T-helper 2 cell treated with Interferon-gamma antibody and Interleukin-4, amounts not matched to agents 5 μg/mL and 100 μg/mL, for 36 hours (primary cell): Measurements from ENCODE around the gene RAD51B.
A peak's percentile ranks its signal among the peaks of the same experiment; 100 is the strongest.
"Not testable (repeated sequence)": the region's sequence is repeated elsewhere in the genome, so short reads cannot be mapped to it uniquely, and the experiment has no call there.

Source experiments
- DNase-seq: peaks from one replicate; pipeline ENCODE4 v3.0.0; 2021; ENCODE audit warnings: low spot score
- H3K27ac Mint-ChIP-seq: one replicate; pipeline ENCODE4 v1.8.0; 2021; ENCODE audit warnings: mild to moderate bottlenecking, mixed read lengths
- H3K27me3 Mint-ChIP-seq: one replicate; pipeline ENCODE4 v1.8.0; 2021; ENCODE audit warnings: low read depth, mixed read lengths
- H3K36me3 Mint-ChIP-seq: one replicate; pipeline ENCODE4 v1.8.0; 2021; ENCODE audit warnings: low read depth, mixed read lengths
- H3K4me1 Mint-ChIP-seq: one replicate; pipeline ENCODE4 v1.8.0; 2021; ENCODE audit warnings: low read depth, mixed read lengths
- H3K4me3 Mint-ChIP-seq: one replicate; pipeline ENCODE4 v1.8.0; 2022; ENCODE audit warnings: mild to moderate bottlenecking, moderate library complexity, mixed read lengths
- H3K9me3 Mint-ChIP-seq: one replicate; pipeline ENCODE4 v1.8.0; 2021; ENCODE audit warnings: mixed read lengths

The RAD51B gene

DNA sequence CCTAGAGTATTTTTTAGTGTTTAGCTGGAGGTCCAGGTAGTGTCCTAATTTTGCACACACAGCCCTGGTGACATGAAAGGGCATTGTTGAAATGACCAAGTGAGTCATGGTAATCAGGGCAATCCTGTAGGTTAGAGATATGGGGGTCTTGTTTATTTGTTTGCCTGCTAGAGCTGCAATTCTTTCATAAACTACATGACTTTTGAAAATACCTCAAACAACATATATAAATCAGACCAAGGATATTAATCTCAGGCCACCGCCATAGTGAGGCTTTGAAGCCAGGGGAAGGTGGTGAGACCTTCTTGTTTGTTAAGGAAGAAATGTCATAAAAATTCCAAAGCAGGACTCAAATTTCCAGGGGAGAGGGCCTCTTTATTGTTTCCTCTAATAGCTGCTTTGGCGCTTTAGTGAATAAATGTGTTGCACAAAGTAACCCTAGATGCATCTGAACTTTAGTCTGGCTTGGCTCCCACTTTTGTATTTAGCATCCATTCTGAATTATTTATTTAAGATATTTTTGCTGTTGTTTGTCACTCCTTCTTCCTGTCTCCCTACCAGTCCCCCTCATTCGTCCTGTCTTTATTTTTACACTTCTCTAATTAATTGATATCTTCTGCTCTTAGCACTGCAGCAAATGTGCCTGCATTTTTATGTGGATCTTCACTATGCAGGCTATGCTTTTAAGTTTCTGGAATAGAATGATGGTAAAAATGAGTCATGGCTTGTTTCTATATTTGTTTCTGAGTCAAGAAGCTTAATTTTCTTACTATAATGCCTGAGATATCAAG lies 430.3 kb downstream of the RAD51B start:
- Mint-ChIP-seq H3K27ac (no peak overlapping the region), H3K27me3 (peaks cover 4% of the 10 kb centered on the region), H3K4me3 (no peak overlapping the region), H3K4me1 (peaks cover 5% of the 10 kb centered on the region), H3K36me3 (no peaks in the 10 kb centered on the region), H3K9me3 (no peaks in the 10 kb centered on the region)
- DNase-seq = no peak

DNA sequence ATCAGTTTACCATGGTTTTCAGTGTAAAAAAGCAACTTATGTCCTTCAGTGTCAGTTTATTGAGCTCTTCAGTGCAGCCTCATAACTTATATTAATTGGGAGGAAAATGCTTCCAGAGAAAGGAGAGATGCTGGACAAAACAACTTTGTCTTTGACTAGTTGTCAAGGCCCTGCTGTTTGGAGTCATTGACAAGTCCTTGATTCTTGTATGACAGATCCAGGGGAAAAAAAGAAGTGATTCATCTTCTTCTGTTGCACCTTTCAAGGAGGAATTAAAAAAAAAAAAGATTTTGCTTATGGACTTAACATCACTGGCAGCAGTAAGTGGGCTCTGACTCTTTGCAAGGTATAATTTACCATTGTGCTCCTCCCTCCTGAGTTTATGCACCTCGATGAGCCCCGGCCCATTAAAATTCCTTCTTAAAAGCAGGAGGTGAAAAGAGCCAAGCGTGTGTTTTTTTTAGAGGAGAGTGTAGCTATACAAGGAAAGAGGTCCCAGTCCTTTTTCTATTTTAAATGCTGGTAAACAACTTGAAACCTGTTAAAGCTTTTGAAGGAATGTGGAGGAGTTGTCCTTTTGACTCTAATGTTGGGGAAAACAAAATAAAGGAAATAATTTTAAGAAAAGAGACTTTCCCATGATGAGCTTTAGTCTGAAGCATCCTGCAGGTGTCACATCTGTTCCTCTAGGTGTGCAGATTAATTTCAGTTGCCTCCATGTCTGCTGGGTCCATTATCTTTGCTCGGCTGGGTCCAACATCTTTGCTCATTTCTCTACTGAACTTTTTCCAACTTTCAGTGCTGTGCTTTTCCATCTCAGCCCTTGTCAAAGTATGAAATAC lies 431.6 kb downstream of the RAD51B start:
- no peak overlapping the region for H3K27ac Mint-ChIP-seq
- no peaks in the 10 kb centered on the region for H3K36me3 Mint-ChIP-seq
- H3K27me3 Mint-ChIP-seq = peaks cover 4% of the 10 kb centered on the region
- no peak for DNase-seq
- no peak overlapping the region for H3K4me3 Mint-ChIP-seq
- peaks cover 9% of the 10 kb centered on the region for H3K4me1 Mint-ChIP-seq
- no peaks in the 10 kb centered on the region for H3K9me3 Mint-ChIP-seq

DNA sequence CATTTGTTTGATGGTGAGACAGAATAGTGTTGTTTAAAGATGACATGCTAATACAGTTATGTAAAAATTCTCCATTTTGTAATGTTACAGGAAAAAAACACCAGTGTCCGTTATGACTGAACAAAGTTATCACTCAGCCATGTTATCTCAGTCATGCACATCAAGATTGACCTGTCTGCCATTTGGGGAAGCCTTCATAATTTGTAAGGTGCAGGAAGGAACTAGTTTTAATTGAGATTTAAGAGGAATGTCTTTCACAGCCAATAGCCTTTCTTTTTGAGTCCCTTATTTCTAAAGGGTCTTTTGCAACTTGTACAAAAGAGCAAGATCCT lies 432.2 kb downstream of the RAD51B start:
- Mint-ChIP-seq H3K4me3 (no peak overlapping the region), H3K27me3 (peaks cover 4% of the 10 kb centered on the region), H3K36me3 (no peaks in the 10 kb centered on the region), H3K4me1 (peaks cover 9% of the 10 kb centered on the region), H3K27ac (no peak overlapping the region), H3K9me3 (no peaks in the 10 kb centered on the region)
- DNase-seq = no peak

DNA sequence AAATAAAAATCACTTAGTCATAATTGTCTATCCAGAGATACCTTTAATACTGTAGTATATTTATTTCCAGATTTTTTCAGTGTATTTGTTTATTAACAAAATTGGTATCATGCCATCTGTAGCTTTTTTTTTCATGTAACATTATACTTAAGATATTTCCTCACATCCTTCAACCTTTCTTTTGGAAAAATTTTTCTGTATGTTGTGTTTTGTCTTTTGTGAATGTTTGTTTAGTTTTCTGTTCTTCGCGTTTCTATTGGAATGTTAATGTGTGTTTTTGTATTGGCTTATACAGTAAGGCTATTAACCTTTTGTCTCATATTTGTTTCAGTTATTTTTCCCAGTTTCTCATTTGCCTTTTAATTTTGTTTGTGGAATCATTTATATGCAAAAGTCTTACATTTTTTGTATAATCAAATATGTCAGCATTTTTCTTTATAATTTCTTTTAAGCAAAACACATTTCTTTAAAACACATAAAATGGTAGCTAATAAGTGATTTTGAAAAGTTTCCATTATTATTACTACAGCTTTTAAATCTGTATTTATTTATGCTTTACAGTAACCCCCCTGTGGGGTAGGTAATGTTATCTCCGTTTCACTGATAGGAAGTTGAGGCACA lies 433.7 kb downstream of the RAD51B start:
- Mint-ChIP-seq H3K9me3 (no peaks in the 10 kb centered on the region), H3K36me3 (no peaks in the 10 kb centered on the region), H3K27me3 (peaks cover 1% of the 10 kb centered on the region), H3K4me3 (no peak overlapping the region), H3K4me1 (peaks cover 7% of the 10 kb centered on the region), H3K27ac (no peak overlapping the region)
- DNase-seq = no peak

DNA sequence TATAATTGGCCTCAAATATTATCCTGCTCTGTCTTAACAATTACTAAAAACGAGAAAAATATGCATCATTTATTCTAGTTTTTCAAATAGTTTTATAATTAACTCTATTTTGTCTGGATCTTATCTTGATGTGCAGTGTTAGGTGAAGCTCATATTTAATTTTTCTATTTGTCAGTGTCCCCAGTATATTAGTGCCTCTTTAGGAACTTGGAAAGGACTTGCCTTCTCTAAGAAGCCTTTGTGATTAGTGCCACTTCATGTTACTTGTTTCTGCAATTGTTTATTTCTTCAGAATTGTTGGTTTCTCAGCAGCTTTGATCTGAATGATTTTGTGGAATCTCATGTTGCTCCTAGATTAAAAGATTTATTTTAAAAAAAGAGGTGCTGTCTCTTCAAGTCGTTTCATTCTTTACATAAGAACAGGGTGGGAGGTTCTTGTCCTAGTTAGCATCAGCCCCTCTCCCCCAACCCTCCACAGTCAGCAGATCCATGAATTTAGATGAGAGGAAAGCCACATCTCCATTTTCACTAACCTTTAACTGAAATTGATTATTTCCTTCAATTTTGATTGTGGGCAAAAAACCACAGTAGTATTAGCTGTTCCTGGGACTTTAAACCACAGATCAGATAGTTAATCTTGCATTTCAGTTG lies 434.4 kb downstream of the RAD51B start:
- H3K36me3 Mint-ChIP-seq = no peaks in the 10 kb centered on the region
- no peak for DNase-seq
- no peaks in the 10 kb centered on the region for H3K9me3 Mint-ChIP-seq
- H3K27me3 Mint-ChIP-seq = no peaks in the 10 kb centered on the region
- no peak overlapping the region for H3K27ac Mint-ChIP-seq
- H3K4me3 Mint-ChIP-seq = no peak overlapping the region
- H3K4me1 Mint-ChIP-seq = peaks cover 5% of the 10 kb centered on the region

DNA sequence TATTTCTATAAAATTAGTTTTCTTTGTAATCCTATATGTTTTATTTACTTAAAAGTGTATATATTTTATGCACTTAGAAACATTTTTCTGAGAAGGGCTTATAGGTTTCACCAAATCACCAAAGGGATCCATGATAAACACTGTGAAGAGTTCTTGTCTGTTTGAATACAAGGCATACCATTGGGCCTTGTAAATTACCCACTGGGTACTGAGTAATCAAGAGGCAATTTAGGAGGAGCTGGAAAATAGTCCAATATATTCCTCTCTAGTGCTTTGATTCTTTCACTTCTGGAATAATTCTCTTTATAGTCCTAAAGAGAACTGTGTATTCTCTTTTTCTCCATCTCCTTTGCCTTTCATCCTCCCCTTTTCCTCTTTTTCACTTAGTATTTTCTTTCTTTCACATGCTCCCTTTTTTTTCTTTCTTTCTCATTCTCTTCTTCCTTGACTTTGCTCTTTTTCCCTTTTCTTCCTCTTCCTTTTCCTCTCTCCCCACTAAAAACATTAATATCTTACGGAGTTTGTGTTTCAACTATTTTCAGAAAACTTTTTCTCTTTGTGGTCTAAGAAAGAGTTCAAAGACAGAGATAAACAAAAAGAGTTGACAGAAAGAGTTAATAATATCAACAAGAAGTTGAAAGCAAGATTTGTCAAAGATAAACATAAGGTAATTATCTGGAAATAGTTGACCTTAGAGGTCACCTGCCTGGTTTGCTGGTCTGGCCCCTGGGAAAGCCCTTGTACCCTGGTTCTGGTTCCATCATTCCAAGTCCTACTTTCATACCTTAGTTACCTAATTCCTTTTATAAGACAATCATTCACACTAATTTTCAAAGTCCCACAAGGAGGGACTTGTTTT lies 435.3 kb downstream of the RAD51B start:
- Mint-ChIP-seq H3K9me3 (no peaks in the 10 kb centered on the region), H3K27me3 (no peaks in the 10 kb centered on the region), H3K4me3 (no peak overlapping the region), H3K4me1 (peaks cover 6% of the 10 kb centered on the region), H3K36me3 (no peaks in the 10 kb centered on the region), H3K27ac (peak overlapping the region; percentile 55)
- no peak for DNase-seq

DNA sequence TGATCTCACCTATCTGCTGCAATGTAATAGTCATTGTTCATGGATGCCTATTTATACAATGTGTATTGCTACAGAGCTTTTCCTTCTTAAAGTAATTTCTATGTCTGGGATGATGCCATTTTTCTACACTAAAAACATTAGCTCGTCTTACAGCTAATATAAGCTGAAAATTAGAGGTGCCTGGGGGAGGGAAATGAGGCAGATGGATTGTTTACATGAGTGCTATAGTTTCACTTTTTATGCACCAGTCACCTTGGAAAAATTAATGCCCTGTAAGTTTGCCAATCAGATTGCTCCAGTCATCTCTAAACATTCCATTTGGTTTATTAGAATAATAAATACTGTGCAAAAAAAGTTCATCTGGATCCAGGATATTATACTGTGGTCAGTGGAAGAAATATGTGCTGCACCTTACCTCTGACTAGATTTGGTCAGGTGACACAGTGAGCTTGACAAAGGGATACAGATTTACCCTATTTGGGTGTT lies 436.2 kb downstream of the RAD51B start:
- H3K4me3 Mint-ChIP-seq = no peak overlapping the region
- H3K27me3 Mint-ChIP-seq = no peaks in the 10 kb centered on the region
- no peak for DNase-seq
- no peak overlapping the region for H3K27ac Mint-ChIP-seq
- peaks cover 11% of the 10 kb centered on the region for H3K4me1 Mint-ChIP-seq
- H3K36me3 Mint-ChIP-seq = no peaks in the 10 kb centered on the region
- no peaks in the 10 kb centered on the region for H3K9me3 Mint-ChIP-seq

DNA sequence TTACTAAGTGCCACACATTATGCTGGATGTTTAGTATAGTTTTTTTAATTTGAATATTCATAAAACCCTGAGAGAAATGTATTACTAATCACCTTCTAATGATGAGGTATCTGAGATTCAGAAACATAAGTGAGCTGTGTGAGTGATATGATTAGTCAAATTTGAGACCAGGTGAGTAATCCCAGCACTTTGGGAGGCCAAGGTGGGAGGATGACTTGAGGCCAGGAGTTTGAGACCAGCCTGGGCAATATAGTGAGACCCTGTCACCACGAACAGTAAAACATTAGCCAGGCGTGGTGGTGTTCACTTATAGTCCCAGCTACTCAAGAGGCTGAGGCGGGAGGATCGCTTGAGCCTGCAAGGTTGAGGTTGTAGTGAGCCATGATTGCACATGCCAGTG lies 438.4 kb downstream of the RAD51B start:
- no peak for DNase-seq
- Mint-ChIP-seq H3K27me3 (no peaks in the 10 kb centered on the region), H3K9me3 (no peaks in the 10 kb centered on the region), H3K27ac (no peak overlapping the region), H3K4me3 (no peak overlapping the region), H3K4me1 (peaks cover 18% of the 10 kb centered on the region), H3K36me3 (no peaks in the 10 kb centered on the region)

DNA sequence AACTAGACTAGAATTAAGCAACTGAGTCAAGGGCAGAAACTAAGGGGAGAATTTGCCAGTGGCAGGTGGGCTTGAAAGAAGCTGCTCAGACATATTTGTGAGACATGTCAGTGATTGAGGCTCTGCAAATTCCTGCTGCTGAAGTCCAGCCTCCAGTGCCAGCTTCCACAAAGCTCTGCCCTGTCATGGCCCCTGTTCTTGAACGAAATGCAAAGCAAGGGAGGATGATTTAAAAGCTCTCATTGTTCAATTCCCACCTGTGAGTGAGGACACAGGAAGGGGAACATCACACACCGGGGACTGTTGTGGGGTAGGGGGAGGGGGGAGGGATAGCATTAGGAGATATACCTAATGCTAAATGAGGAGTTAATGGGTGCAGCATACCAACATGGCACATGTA lies 439.4 kb downstream of the RAD51B start:
- not testable (repeated sequence) for H3K27me3 Mint-ChIP-seq, H3K9me3 Mint-ChIP-seq, H3K27ac Mint-ChIP-seq, H3K36me3 Mint-ChIP-seq, DNase-seq, H3K4me3 Mint-ChIP-seq
- H3K4me1 Mint-ChIP-seq = peaks cover 18% of the 10 kb centered on the region

DNA sequence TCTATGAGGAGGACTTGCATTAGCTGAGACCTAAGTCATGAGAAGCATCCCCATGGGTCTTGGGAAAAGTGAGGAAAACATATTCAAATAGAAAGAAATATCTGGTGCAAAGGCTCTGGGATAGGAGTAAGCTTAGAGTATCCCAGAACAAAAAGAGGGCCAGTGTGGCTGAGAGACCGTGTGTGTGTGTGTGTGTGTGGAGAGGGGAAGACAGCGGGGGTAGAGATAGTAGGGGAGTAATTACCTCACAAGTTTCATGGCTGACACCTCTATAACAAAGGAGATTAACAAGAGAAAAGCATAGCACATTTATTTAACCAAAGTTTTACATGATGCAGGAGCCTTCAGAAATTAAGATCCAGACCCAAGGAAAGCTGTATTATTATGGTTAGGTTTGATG lies 440.5 kb downstream of the RAD51B start:
- Mint-ChIP-seq H3K4me1 (peaks cover 15% of the 10 kb centered on the region), H3K36me3 (no peaks in the 10 kb centered on the region), H3K4me3 (no peak overlapping the region), H3K27me3 (no peaks in the 10 kb centered on the region), H3K27ac (no peak overlapping the region), H3K9me3 (no peaks in the 10 kb centered on the region)
- DNase-seq = no peak

DNA sequence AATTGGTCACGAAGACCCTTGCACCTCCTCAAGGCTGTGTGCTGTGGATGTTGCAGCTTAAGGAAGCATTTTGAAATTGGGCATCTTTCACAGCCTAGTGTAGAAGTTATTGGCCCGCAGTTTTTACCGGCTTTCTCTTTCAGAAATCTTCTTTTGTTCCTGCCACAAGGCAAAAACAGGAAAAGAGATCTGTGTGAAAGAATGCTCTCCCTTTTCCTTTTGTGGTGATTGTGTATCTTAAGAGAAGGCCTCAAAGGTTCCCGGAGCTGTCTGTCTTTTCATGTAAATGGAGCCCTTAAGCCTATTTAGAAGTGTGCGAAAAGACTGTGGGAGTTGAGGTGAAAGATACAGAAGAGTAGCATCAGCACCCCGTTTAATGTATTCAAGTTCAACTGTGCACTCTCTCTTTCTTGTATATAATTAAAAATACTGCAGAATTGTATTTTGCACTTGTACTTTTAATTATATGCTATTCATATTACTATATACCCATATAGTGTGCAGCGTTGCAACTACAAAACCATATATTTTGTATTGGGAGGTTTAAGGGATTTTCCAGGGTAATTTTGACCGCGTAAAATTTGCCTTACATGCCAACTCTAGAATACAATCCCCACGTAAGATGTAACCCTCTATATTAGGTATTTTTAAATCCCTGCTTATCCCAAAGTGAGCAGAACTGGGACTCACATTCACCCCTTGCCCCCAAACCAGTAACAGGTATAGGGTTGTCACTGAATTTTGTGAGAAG lies 441.7 kb downstream of the RAD51B start:
- no peak for DNase-seq
- H3K27ac Mint-ChIP-seq = no peak overlapping the region
- H3K27me3 Mint-ChIP-seq = no peaks in the 10 kb centered on the region
- H3K4me1 Mint-ChIP-seq = peaks cover 13% of the 10 kb centered on the region
- no peak overlapping the region for H3K4me3 Mint-ChIP-seq
- H3K9me3 Mint-ChIP-seq = no peaks in the 10 kb centered on the region
- H3K36me3 Mint-ChIP-seq = no peaks in the 10 kb centered on the region

DNA sequence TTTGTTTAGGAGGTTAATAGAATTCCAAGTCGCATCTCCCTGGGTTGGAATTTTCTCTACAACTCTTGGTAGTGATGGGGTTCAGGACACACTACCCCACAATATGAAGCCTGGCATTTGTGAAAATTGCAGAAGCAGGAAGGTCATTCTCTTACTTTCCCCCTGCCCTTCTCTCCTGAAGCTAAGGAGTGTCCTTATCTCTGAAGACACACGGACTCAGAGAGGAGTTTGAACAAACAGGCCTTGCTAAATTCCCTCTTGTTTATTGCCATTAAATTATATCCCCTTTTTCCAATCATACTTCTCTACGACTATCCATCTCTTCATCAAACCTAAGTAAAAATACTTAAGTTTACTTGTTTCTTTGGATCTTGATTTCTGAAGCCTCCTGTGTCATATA lies 443.0 kb downstream of the RAD51B start:
- H3K36me3 Mint-ChIP-seq = no peaks in the 10 kb centered on the region
- H3K9me3 Mint-ChIP-seq = no peaks in the 10 kb centered on the region
- H3K27ac Mint-ChIP-seq = no peak overlapping the region
- H3K4me3 Mint-ChIP-seq = no peak overlapping the region
- no peak for DNase-seq
- no peaks in the 10 kb centered on the region for H3K27me3 Mint-ChIP-seq
- H3K4me1 Mint-ChIP-seq = peaks cover 13% of the 10 kb centered on the region
